Measurements from ENCODE around the gene CLIC1. TPM values are rescaled to one million over a fixed set of nuclear protein-coding genes. Genes with fewer than 3 reads are reported as not detected.

The CLIC1 gene
- total RNA-seq, 1 donor from 2014 or later: 281 TPM

GRCh38 chr6:31730631-31731086 lies 5.7 kb downstream of the CLIC1 start:
- Histone ChIP-seq H3K27me3 (no peaks in the 10 kb centered on the region), H3K27ac (peak overlapping the region; percentile 95 to 99), H3K36me3 (peaks cover 52 to 58% of the 10 kb centered on the region in 2 donors), H3K9me3 (no peaks in the 10 kb centered on the region), H3K4me1 (peaks cover 22 to 32% of the 10 kb centered on the region in 2 donors), H3K4me3 (peak overlapping the region; percentile 69 to 96)
- no peak for TF ChIP-seq CTCF (IDR thresholded peaks at IDR 0.05)
- no peak for DNase-seq (ENCODE audit: low spot score in 2 of 2)
- intact Hi-C loops (cut with DNase I): loop anchor here (5.0 to 10.0 kb wide), 2 partner anchors 183 to 424 kb away; partner anchors contain the start of genes ATP6V1G2, NFKBIL1, PPT2 and PRRT1

- TF ChIP-seq CTCF (IDR thresholded peaks at IDR 0.05): peak in 1 of 3 experiments; percentile 15
- peak overlapping the region; percentile 69 to 96 for H3K4me3 ChIP-seq
- H3K36me3 ChIP-seq: peaks cover 52 to 58% of the 10 kb centered on the region in 2 donors
- no peaks in the 10 kb centered on the region for H3K27me3 ChIP-seq
- H3K4me1 ChIP-seq: peaks cover 22 to 32% of the 10 kb centered on the region in 2 donors
- intact Hi-C loops (cut with DNase I): loop anchor here (1.0 to 10.0 kb wide), 8 partner anchors 9 to 425 kb away; partner anchors contain the start of genes ABHD16A, ATP6V1G2, CSNK2B and LY6G5C
- no peaks in the 10 kb centered on the region for H3K9me3 ChIP-seq
- peak overlapping the region; percentile 95 to 99 for H3K27ac ChIP-seq
- peak; percentile 65 to 94 for DNase-seq (ENCODE audit: low spot score in 2 of 2)
Measured at GRCh38 chr6:31729979-31730630, 6.2 kb downstream of the CLIC1 start.

- Histone ChIP-seq H3K27ac (peak overlapping the region; percentile 95 to 99), H3K27me3 (no peaks in the 10 kb centered on the region), H3K9me3 (no peaks in the 10 kb centered on the region), H3K4me1 (peaks cover 22 to 31% of the 10 kb centered on the region in 2 donors), H3K4me3 (peak overlapping the region; percentile 69 to 96), H3K36me3 (peaks cover 52 to 58% of the 10 kb centered on the region in 2 donors)
- DNase-seq (ENCODE audit: low spot score in 2 of 2): peak; percentile 83 to 96
- intact Hi-C loops (cut with DNase I): loop anchor here (1.0 to 2.0 kb wide), 6 partner anchors 10 to 216 kb away; partner anchors contain the start of genes ABHD16A, CSNK2B, LY6G5C and VARS1
- TF ChIP-seq CTCF (IDR thresholded peaks at IDR 0.05): peak in 1 of 3 experiments; percentile 68
Measured at GRCh38 chr6:31729515-31729978, 6.8 kb downstream of the CLIC1 start.

GRCh38 chr6:31728767-31729514 lies 7.4 kb downstream of the CLIC1 start, which contains the start of gene DDAH2:
TSS of gene DDAH2 (minus strand) at chr6:31729299. CDS start at chr6:31729161, 138 bp downstream.
- Histone ChIP-seq H3K36me3 (peaks cover 52 to 56% of the 10 kb centered on the region in 2 donors), H3K4me1 (peaks cover 16 to 25% of the 10 kb centered on the region in 2 donors), H3K4me3 (peak within 1 kb of the TSS; percentile 69 to 96), H3K27ac (peak within 1 kb of the TSS; percentile 95 to 99), H3K27me3 (no peaks in the 10 kb centered on the region), H3K9me3 (no peaks in the 10 kb centered on the region)
- intact Hi-C loops (cut with DNase I): loop anchor here (1.0 to 2.0 kb wide), 6 partner anchors 10 to 216 kb away; partner anchors contain the start of genes ABHD16A, CSNK2B, LY6G5C and VARS1
- DNase-seq (ENCODE audit: low spot score in 2 of 2): no peak
- TF ChIP-seq CTCF (IDR thresholded peaks at IDR 0.05): peak in 2 of 3 experiments; percentile 62

Data from ascending aorta (tissue), 2 donors.